Activated CD8-positive, alpha-beta memory T cell treated with anti-CD3 and anti-CD28 coated beads, Interleukin-2, amount 50 U/mL, for 48 hours (primary cell): ENCODE measurements around the gene PKN1.
A peak's percentile ranks its signal among the peaks of the same experiment; 100 is the strongest.
"Not testable (repeated sequence)": the region's sequence is repeated elsewhere in the genome, so short reads cannot be mapped to it uniquely, and the experiment has no call there.

Experiments
- DNase-seq: peaks from one replicate; pipeline ENCODE4 v3.0.0-alpha.2; 2020

The PKN1 gene

DNA sequence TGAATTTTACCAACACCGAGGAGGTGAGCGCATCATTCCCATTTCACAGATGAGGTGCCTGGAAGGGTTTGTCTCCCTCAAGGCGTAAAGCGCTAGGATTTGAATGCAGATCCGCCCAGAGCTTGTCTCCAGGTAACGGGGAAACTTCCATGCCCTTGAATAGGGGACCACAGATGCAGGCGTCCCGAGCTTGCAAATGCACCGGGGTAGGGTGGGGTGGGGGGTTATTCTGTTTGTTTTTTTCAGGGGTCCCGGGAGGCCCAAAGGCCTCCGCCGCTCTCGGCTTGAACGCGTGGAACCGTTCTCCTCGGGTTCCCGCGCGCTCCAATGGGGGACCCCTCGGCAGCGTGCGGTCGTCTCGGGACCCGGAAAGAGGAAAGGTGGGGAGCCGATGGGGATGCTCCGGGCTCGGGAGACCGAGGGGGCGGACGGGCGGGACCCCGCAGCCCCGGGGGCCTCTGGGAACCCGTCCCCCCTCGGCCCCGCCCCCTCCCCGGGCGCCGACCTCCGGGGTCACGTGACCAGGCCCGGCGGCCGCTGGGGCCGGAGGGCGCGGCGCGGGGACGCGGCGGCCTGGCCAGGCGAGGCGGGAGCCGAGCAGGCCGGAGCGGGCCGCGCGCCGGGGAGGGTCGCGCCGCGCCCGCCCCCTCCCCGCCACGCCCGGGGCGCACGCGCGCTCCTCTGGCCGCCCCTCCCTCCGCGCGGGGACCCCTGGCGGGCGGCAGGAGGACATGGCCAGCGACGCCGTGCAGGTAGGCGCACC lies at the start of gene PKN1:
TSS of gene PKN1 (plus strand) at position 516 of the 763 bp plus-strand sequence. CDS start at position 732, 216 bp downstream.
- DNase-seq: peak; percentile 83

GRCh38 chr19:14383661-14384555 lies 49.2 kb upstream of the PKN1 start:
- DNase-seq: no peak

GRCh38 chr19:14385492-14385891 lies 47.6 kb upstream of the PKN1 start:
- DNase-seq: no peak

DNA sequence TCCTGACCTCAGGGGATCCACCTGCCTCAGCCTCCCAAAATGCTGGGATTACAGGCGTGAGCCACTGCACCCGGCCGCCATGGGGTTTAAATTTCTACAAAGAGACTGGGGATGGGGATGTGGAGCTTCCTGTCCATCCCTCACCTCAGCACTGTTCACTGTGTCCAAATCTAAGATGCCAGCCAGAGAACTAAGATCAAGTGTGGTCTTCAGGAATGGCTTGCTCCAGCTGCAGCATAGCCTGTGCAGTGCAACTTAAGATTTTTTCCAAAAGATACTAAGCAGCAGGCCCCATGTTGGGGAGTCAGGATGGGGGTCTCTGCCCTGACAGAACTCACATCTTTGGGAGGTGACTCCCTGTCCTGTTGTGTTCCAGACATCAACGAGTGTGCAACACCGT lies 42.6 kb upstream of the PKN1 start:
- DNase-seq: no peak

GRCh38 chr19:14391156-14391821 lies 41.8 kb upstream of the PKN1 start:
- DNase-seq: no peak

GRCh38 chr19:14393329-14393728 lies 39.8 kb upstream of the PKN1 start:
- no peak for DNase-seq

DNA sequence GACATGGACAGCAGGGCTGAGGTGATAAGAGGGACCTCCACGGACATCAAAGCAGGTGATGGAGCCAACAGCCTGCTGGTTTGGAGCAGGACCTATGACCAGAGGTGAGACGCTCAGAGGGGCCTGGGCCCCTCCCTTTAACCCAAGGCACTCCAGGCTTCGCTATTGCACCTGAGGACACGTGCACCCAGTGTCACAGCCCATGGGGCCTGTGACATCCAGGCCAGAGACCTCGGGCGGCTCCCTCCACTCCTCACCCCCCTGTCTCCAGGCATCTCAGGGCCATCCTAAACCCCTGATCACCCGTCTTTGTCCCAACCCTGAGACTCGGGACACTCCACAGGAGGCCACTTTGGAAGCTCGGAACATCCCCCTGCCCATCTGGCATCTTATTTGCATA lies 38.9 kb upstream of the PKN1 start:
- no peak for DNase-seq

DNA sequence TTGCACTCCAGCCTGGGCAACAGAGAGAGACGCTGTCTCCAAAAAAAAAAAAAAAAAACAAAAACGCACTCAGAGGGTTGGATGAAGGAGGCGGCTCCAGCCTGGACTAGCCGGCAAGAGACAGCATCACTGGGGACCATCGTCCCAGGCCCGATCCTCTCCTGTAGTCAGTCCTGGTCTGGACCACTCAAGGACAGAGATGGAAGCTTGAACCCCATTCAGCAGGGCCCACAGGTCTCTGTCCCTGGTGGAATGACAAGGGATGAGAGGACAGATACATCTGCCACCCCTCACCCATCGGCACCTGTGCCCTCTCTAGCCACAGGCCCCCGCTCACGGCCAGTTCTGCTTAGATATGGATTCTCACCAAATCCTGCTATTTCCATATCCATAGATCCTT lies 37.8 kb upstream of the PKN1 start:
- DNase-seq: no peak

GRCh38 chr19:14395710-14396336 lies 37.3 kb upstream of the PKN1 start:
- DNase-seq: no peak

- not testable (repeated sequence) for DNase-seq
Measured at GRCh38 chr19:14396730-14397129, 36.4 kb upstream of the PKN1 start.

DNA sequence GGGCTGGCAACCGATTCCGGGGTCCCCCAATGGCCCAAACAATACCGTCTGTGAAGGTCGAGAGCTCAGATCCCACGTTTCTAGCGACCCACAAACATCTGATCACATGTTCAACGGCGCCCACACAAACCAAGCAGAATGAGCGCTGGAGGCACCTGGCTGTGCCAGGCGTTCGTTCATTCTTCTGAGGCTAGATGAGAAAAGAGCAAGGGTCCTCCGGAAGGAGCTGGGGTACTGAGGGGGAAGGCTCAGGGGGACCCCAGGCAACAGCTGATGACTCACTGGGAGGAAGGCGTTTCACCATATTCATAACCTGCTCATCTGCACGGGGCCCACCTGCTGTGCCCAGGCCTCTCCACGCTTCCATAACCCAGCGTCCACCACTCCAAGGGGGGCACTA lies 35.9 kb upstream of the PKN1 start:
- not testable (repeated sequence) for DNase-seq

DNA sequence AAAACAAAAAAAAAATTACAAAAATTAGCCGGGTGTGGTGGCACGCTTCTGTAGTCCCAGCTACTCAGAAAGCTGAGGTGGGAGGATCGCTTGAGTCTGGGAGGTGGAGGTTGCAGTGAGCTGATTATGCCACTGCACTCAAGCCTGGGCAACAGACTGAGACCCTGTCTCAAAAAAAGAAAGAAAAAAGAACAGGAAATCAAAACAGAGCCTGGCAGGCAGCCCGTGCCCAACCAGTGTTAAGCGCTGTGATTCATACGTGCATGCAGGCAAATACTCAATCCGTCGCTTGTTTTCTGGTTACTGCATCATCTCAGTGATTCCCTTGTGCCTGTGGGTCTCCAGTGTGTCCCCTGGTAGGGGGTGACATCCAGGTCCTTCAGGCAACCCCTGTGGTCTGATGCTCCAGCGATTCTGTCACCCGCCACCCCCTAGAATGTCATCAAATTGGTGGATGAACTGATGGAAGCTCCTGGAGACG lies 32.1 kb upstream of the PKN1 start:
- DNase-seq: no peak

GRCh38 chr19:14401468-14402195 lies 31.5 kb upstream of the PKN1 start:
- no peak for DNase-seq

GRCh38 chr19:14402332-14403144 lies 30.6 kb upstream of the PKN1 start:
- no peak for DNase-seq

- DNase-seq: not testable (repeated sequence)
Measured at GRCh38 chr19:14403145-14403930, 29.8 kb upstream of the PKN1 start.

GRCh38 chr19:14404312-14404711 lies 28.8 kb upstream of the PKN1 start:
- no peak for DNase-seq

- no peak for DNase-seq
Measured at GRCh38 chr19:14405380-14405757, 27.7 kb upstream of the PKN1 start.

- DNase-seq: peak; percentile 98
Measured at GRCh38 chr19:14405758-14406644, 27.1 kb upstream of the PKN1 start.
